ENCODE results near the gene CCDC60.
"Not testable (repeated sequence)": the region's sequence is repeated elsewhere in the genome, so short reads cannot be mapped to it uniquely, and the experiment has no call there.

Gene CCDC60

DNA sequence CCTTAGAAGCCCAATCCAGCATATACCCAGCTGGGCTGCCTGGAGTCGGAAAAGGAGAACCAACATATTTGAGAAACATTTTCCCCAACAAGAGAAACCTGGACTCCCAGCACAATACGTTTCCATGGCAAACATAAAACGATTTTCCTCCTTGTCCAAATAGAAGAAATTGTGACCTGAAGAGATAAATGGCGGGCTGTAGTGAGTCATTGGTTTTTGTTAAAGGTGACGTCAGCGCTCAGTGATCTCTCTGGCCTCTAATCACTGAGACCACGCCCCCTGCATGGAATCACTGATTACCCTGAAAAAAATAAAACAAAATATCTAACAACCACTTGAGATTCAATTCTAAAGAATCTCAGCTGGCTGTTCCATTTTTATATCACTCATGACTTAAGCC is 6.0 kb downstream of the CCDC60 start:
- no peak for DNase-seq

DNA sequence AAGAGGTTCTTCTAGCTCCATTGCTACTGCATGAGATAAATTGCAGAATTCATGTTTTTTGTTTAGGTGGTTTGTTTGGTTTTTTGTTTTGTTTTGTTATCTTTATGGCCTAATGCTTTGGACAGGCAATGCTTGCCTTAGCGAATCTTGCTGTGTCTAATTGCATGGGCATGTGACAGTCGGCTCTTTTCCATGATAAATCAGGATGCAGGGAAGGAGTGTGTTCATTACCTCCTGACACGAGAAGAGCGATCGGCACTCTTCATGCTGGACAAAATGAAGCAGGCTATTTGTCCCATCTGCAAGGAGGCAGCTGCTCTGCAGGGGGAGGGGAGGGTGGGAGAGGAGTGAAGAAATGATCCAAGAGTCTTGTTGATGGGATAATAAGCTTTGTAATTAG is 6.5 kb downstream of the CCDC60 start:
- no peak for DNase-seq

DNA sequence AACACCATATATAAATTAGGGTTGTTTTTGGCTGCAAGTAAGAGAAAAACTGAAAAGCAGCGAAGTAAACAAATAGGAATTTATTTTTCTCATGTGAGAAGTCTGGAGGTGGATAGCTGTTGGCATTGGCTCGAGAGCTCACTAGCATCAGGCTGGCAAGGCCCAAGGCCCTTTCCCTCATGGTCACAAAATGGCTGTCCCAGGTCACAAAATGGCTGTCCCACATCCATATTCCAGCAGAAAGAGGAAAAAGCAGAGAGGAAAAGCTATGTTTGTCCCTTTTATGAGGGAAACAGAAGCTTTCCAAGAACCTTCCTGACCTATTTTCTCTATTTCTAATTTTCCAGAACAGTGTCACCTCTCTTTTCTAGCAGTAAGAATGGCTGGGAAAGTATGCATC is 7.5 kb downstream of the CCDC60 start:
- DNase-seq: no peak

DNA sequence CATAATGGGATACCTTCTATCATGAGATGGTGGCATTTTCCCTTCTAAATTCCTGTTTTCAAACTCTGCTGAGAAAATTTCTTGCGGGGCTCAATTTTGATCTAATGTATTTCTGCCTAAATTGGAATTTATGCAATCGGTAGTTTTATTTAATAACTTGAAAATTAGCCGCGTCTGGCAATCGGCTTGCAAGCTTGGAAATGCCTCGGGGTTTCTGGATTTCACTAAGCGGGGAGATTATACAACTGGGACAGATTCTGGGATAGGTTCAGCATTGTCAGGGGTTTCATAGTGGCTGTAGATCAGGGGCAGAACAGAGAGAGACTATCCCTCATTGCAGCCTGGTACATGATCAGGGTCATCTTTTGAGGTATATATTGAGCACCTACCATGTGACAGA is 8.6 kb downstream of the CCDC60 start:
- no peak for DNase-seq

GRCh38 chr12:119354172-119354571 is 19.6 kb downstream of the CCDC60 start:
- no peak for DNase-seq

- DNase-seq: not testable (repeated sequence)
These were observed 25.8 kb downstream of the CCDC60 start for GRCh38 chr12:119360366-119360765.

DNA sequence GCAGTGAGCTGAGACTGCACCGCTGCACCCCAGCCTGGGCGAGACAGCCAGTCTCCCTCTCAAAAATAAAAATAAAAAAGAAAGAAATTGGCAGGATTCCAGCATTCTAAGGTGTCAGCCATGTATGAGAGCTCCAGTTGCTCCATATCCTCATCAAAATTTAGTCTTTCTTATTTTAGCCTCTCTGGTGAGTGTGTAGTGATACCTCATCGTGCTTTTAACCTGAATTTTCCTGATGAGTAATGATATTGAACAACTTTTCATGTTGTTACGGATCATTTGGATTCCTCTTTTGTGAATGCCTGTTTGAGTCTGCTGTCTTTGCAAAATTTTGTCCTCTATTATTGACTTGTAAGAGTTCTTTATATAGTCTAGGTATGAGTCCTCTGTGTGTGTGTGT is 28.5 kb downstream of the CCDC60 start:
- no peak for DNase-seq

GRCh38 chr12:119363490-119363889 is 29.0 kb downstream of the CCDC60 start:
- DNase-seq: no peak

GRCh38 chr12:119365451-119365850 is 30.9 kb downstream of the CCDC60 start:
- no peak for DNase-seq

GRCh38 chr12:119366007-119366406 is 31.5 kb downstream of the CCDC60 start:
- no peak for DNase-seq

DNA sequence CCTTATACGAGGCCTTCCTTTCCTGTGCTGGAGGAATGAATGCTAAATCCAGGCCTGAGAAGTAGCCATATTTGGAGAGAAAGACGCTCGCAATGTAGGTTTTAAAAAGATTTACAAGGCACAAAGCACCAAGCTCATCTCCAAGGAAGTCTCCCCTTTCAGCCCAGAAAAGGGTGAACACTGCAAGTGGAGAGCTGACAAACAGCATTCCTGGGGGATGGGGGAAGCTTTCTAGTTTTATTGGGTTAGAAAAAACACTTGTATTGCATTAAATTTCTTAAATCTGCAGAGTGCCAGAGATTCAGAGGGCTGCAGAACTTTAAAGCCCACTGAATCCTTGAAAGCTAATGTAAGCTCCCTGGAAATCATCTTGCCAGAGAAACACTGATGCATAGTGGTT is 34.6 kb downstream of the CCDC60 start:
- no peak for DNase-seq

- no peak for DNase-seq
These were observed 35.5 kb downstream of the CCDC60 start for GRCh38 chr12:119369907-119370546.

DNA sequence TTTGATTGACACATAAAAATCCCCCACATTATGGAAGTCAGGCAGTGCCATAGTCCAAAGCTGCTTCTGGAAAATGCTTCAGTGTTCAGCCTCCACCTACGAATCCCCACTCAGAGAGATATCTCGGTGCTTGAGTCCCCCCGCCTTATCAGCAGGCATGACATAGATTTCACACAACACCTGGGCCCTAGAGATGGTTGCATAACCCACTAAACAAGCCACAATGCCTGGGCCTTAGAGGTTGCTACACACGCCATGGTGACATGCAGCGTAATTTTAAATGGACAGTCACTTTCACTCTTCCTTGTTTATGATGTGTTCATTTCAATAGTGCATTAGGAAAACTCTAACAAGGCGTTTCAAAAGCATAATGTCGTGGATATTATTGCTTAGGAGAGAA is 38.0 kb downstream of the CCDC60 start:
- DNase-seq: no peak

GRCh38 chr12:119373001-119373400 is 38.5 kb downstream of the CCDC60 start:
- no peak for DNase-seq

DNA sequence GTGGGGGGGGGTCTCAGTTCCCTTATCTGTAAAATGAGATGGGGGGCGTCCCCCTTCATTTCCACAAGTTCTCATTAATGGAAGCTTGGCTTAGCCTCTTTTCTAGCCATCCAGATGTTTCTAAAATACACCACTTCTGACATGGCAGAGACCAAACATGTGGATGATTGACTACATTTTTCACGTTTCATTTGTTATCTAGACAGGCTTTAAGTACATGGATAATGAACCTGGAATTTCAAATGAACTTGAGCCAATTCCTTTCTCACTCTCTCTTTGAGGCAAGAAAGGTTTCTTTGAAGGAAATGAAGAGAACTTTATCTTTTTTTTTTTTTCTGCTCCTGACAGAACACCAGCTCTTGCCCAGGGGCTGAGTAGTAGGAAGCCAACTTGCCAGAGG is 39.1 kb downstream of the CCDC60 start:
- no peak for DNase-seq

- DNase-seq: no peak
These were observed 40.1 kb downstream of the CCDC60 start for GRCh38 chr12:119374635-119375034.

DNA sequence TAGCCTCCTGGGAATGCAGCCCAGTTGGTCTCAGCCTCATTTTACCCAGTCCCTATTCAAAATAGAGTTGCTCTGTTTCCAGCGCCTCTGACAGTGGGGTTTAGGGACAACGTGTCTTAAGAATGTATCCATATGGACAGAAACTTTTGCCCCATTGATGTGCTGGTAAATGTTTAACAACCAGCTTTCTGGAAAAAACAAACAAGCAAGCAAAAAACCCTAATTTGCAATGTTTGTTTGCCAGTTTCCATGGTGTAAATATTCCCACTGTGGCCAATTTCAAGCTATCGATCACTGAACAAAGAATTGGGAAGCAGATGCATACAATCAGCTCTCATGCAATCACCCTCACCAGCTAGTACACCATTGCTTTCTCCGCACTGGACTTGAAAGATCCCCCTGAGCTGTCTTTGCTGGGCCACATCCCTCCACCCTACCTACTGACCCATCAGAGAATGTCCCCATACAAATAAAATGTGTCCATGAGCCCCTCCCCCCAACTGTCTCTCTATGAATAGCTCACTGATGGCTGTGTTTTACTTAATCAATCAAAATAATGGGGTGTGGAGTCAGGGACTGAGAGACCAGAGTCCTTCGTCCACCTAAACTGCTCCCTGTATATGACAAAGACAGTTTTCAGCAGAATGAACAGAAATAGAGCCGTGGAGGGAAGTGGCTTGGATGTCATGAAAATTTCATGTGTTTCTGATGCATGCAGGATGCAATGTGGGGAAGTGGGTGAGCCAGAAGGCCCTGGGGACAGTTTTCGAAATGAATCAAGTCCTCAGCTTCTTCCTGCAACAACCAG is 40.8 kb downstream of the CCDC60 start:
- peak; percentile 43 for DNase-seq

GRCh38 chr12:119375883-119376190 is 41.3 kb downstream of the CCDC60 start:
- DNase-seq: no peak

DNA sequence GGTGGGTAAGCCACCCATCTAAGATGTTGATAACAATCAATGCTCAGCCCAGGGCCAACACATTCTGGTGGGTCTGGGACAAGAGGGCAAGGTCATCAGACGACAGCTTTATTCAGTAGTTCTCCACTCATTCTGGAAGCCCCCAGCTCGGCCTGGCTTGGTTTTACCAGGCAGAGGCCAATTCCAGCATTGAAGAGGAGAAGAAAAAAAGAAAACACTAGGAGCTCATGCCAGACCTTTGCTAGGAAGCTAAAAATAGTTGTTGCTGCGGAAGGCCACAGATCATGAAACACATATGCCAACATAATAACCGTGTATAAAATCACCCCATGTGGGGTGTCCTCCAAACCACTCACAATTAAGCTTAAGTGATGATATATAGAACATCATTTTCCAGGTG is 44.4 kb downstream of the CCDC60 start:
- no peak for DNase-seq

- DNase-seq: no peak
These were observed 47.1 kb downstream of the CCDC60 start for GRCh38 chr12:119381471-119382235.

DNA sequence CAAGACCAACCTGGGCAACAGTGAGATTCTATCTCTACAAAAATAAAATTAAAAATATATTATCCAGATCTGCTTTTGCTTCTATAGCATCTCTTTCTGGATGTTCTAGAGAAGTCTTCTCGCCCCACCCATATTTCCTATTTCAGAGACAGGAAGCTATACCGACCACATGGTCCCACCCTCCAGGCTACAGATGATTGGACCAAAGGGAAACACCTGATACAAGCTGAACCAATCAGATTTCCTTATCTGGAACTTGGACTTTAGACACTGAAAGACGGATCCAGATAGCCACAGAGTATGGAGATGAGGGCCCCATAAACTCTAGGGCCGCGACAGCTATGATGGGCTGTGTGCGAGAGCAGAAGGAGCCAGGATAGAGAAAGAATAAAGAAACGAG is 48.7 kb downstream of the CCDC60 start:
- DNase-seq: no peak

DNA sequence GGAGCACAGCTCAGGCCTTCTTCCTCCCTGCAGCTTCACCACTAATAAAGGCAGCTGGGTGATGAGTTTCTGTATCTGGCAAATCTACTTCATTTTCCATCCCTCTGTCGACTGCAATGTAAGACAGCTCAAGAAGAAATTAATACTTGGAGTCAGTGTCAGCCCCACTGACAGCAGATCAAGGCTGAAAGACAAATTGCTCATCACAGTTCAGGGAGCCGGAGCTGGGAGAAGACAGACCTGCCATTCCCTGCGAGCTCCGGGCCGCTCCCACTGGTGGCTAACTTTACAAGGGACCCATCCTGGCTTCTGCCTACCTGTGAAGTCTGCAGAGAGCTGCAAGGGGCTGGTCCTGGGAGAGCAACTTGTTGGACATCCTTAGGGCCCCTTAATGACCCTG is 49.8 kb downstream of the CCDC60 start:
- no peak for DNase-seq

GRCh38 chr12:119385659-119386058 is 51.1 kb downstream of the CCDC60 start:
- DNase-seq: no peak

DNA sequence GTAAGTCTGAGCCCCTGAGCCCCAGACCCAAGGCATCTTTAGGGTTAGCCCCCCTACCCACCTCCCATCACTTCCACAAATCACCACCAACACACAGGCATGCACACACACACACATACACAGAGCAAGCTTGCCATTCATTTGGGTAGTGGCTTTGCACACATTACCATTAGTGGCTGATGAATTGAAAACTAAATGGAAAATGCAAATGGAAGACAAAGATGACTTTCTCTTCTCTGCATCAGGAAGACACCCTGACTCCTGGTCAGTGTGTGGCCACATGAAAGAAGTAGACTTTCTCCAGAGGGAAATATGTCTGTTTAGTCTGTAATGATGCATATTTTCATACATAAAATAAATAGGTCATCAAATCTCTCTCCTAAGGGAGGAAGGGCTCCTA is 55.2 kb downstream of the CCDC60 start:
- DNase-seq: no peak
